AG04449 (cell line): Measurements from ENCODE around the gene BBOX1.
"Not testable (repeated sequence)": the region's sequence is repeated elsewhere in the genome, so short reads cannot be mapped to it uniquely, and the experiment has no call there.

Experiments
- CTCF ChIA-PET: fragments of 350-600 bp; formaldehyde crosslinking; extraction: SDS; loops from one replicate; lab custom pipeline; 2021; ENCODE audit warnings: antibody characterized with exemption; lab: Yijun Ruan, JAX
- POLR2A ChIA-PET: fragments of 400-600, 350-600 bp; formaldehyde crosslinking; extraction: SDS; loops from one replicate; lab custom pipeline; 2020; ENCODE audit warnings: antibody characterized with exemption, inconsistent platforms; lab: Yijun Ruan, JAX
- DNase-seq: peaks from one replicate; pipeline ENCODE4 v3.0.0-alpha.2; 2010; ENCODE audit warnings: low read depth, low spot score
- H3K4me3 ChIP-seq: 2 replicates; pipeline ENCODE4 v1.5.1; 2011; ENCODE audit warnings: low read depth, mild to moderate bottlenecking, control low read depth, low read length
- CTCF ChIP-seq: IDR thresholded peaks from one replicate; pipeline ENCODE4 v1.5.1; 2011; ENCODE audit warnings: mild to moderate bottlenecking, moderate library complexity, low read length, control low read depth, inconsistent platforms; ENCODE audit not compliant: insufficient read depth; ENCODE audit errors: missing control alignments

The BBOX1 gene

GRCh38 chr11:26997378-26997777 is 43.2 kb upstream of the BBOX1 start:
- no peak overlapping the region; the same call in 1 of the 2 replicates for H3K4me3 ChIP-seq
- TF ChIP-seq CTCF = no peak
- ChIA-PET CTCF (no interaction called here), POLR2A (no interaction called here)
- DNase-seq = no peak

GRCh38 chr11:27001136-27001730 is 39.4 kb upstream of the BBOX1 start:
- CTCF ChIA-PET = interaction anchor here (1.1 kb wide), 1 partner anchor 157 kb away, joined by 3 read pairs; no protein-coding TSS in a partner anchor

GRCh38 chr11:27002431-27002830 is 38.2 kb upstream of the BBOX1 start:
- no peak for DNase-seq
- POLR2A ChIA-PET = no interaction called here
- TF ChIP-seq CTCF = no peak
- no peak overlapping the region for H3K4me3 ChIP-seq
- CTCF ChIA-PET = interaction anchor here (0.6 to 1.4 kb wide), 5 partner anchors 8 to 244 kb away, joined by 3 to 4 read pairs (median 3); no protein-coding TSS in a partner anchor

More at GRCh38 chr11:27001136-27001730, 39.4 kb upstream of the BBOX1 start:
- H3K4me3 ChIP-seq, POLR2A ChIA-PET, DNase-seq: not testable (repeated sequence)

GRCh38 chr11:27002838-27003237 is 37.8 kb upstream of the BBOX1 start:
- POLR2A ChIA-PET = interaction anchor here (1.0 kb wide), 1 partner anchor 9 kb away, joined by 3 read pairs; the partner anchor contains the start of gene FIBIN
- DNase-seq = no peak

GRCh38 chr11:27004103-27004502 is 36.5 kb upstream of the BBOX1 start:
- H3K4me3 ChIP-seq = no peak overlapping the region
- TF ChIP-seq CTCF = no peak
- POLR2A ChIA-PET = no interaction called here
- DNase-seq = no peak
- CTCF ChIA-PET = no interaction called here

More at GRCh38 chr11:27002838-27003237, 37.8 kb upstream of the BBOX1 start:
- CTCF ChIA-PET = interaction anchor here (1.0 to 1.4 kb wide), 4 partner anchors 8 to 244 kb away, joined by 3 to 4 read pairs (median 4); no protein-coding TSS in a partner anchor
- no peak for TF ChIP-seq CTCF
- H3K4me3 ChIP-seq = no peak overlapping the region

GRCh38 chr11:27008811-27009535 is 31.6 kb upstream of the BBOX1 start:
- POLR2A ChIA-PET = no interaction called here
- no peak overlapping the region for H3K4me3 ChIP-seq
- DNase-seq = no peak
- CTCF ChIA-PET = no interaction called here
- no peak for TF ChIP-seq CTCF
